Trophoblast cell (in vitro differentiated cells and primary cell): ENCODE data around the gene BTG1.
A peak's percentile ranks its signal among the peaks of the same experiment; 100 is the strongest.

Source experiments
- DNase-seq, 2 donors: peaks; one replicate each; pipeline ENCODE4 v3.0.0-alpha.2; 2016
- H2AFZ ChIP-seq: 2 replicates; pipeline ENCODE4 v1.6.1; 2013; ENCODE audit warnings: low read length, moderate library complexity, mild to moderate bottlenecking; ENCODE audit not compliant: insufficient read depth, poor library complexity
- H2AK5ac ChIP-seq: 2 replicates; pipeline ENCODE4 v1.6.1; 2013; ENCODE audit warnings: mild to moderate bottlenecking, low read length
- H2BK120ac ChIP-seq: 2 replicates; pipeline ENCODE4 v1.6.1; 2013; ENCODE audit warnings: low read length, mild to moderate bottlenecking, moderate library complexity; ENCODE audit not compliant: insufficient read depth, poor library complexity
- H2BK12ac ChIP-seq: 2 replicates; pipeline ENCODE4 v1.6.1; 2013; ENCODE audit warnings: mild to moderate bottlenecking, low read length, moderate library complexity
- H2BK5ac ChIP-seq: 2 replicates; pipeline ENCODE4 v1.6.1; 2013; ENCODE audit warnings: low read length, low read depth, moderate library complexity, mild to moderate bottlenecking; ENCODE audit not compliant: poor library complexity
- H3K14ac ChIP-seq: 2 replicates; pipeline ENCODE4 v1.6.1; 2013; ENCODE audit warnings: mild to moderate bottlenecking, low read length
- H3K18ac ChIP-seq: 2 replicates; pipeline ENCODE4 v1.6.1; 2013; ENCODE audit warnings: mild to moderate bottlenecking, low read length
- H3K23ac ChIP-seq: 2 replicates; pipeline ENCODE4 v1.6.1; 2013; ENCODE audit warnings: low read length
- H3K27ac ChIP-seq: 2 replicates; pipeline ENCODE4 v1.5.1; 2013; ENCODE audit warnings: low read depth, mild to moderate bottlenecking, inconsistent platforms, low read length, moderate library complexity
- H3K27me3 ChIP-seq: 2 replicates; pipeline ENCODE4 v1.6.1; 2013; ENCODE audit warnings: inconsistent platforms, mild to moderate bottlenecking, low read length, moderate library complexity; ENCODE audit not compliant: insufficient read depth
- H3K36me3 ChIP-seq, 2 experiments: 1 replicate in 1 of 2; 2 replicates in 1 of 2; pipeline ENCODE4 v1.6.1; 2013; ENCODE audit warnings: low read length in 2 of 2, mild to moderate bottlenecking in 2 of 2, moderate library complexity in 1 of 2; ENCODE audit not compliant: insufficient read depth in 2 of 2, control insufficient read depth in 1 of 2
- H3K4ac ChIP-seq: 2 replicates; pipeline ENCODE4 v1.6.1; 2013; ENCODE audit warnings: low read depth, mild to moderate bottlenecking, low read length, moderate library complexity
- H3K4me1 ChIP-seq, 2 experiments: 1 replicate in 1 of 2; 2 replicates in 1 of 2; pipeline ENCODE4 v1.6.1; 2013; ENCODE audit warnings: low read length in 2 of 2, mild to moderate bottlenecking in 2 of 2, moderate library complexity in 1 of 2; ENCODE audit not compliant: insufficient read depth in 2 of 2, control insufficient read depth in 1 of 2
- H3K4me2 ChIP-seq: 2 replicates; pipeline ENCODE4 v1.6.1; 2013; ENCODE audit warnings: inconsistent platforms, mild to moderate bottlenecking, low read length, moderate library complexity
- H3K4me3 ChIP-seq: 2 replicates; pipeline ENCODE4 v1.5.1; 2013; ENCODE audit warnings: mild to moderate bottlenecking, low read depth, low read length, inconsistent platforms
- H3K79me1 ChIP-seq: one replicate; pipeline ENCODE4 v1.6.1; 2013; ENCODE audit warnings: low read length
- H3K79me2 ChIP-seq: 2 replicates; pipeline ENCODE4 v1.6.1; 2013; ENCODE audit warnings: low read length, mild to moderate bottlenecking; ENCODE audit not compliant: control insufficient read depth, insufficient read depth, poor library complexity
- H3K9ac ChIP-seq: 2 replicates; pipeline ENCODE4 v1.6.1; 2013; ENCODE audit warnings: mild to moderate bottlenecking, low read length
- H3K9me3 ChIP-seq: 2 replicates; pipeline ENCODE4 v1.6.1; 2013; ENCODE audit warnings: low read depth, mild to moderate bottlenecking, control low read depth, inconsistent platforms, low read length; ENCODE audit not compliant: insufficient read depth
- H4K12ac ChIP-seq: 2 replicates; pipeline ENCODE4 v1.6.1; 2013; ENCODE audit warnings: low read depth, mild to moderate bottlenecking, low read length, moderate library complexity
- H4K8ac ChIP-seq: 2 replicates; pipeline ENCODE4 v1.6.1; 2013; ENCODE audit warnings: low read depth, mild to moderate bottlenecking, low read length, moderate library complexity
- H4K91ac ChIP-seq: one replicate; pipeline ENCODE4 v1.6.1; 2013; ENCODE audit warnings: low read depth, mild to moderate bottlenecking, low read length, moderate library complexity
- WGBS: extraction: QIAGEN DNeasy Blood & Tissue Kit; methylation state at CpG from one replicate; pipeline ENCODE4 v1.1.7; 2013; ENCODE audit warnings: missing lambda C conversion rate; ENCODE audit not compliant: insufficient read length, insufficient coverage; ENCODE audit errors: extremely low coverage; 5-methylcytosine and 5-hydroxymethylcytosine counted together

Gene BTG1

GRCh38 chr12:92142251-92142926 is 3.3 kb downstream of the BTG1 start:
- no peak overlapping the region for H3K4ac ChIP-seq
- H3K4me1 ChIP-seq, result no peaks in the 10 kb centered on the region
- no CpG with 5 or more reads among the region's 5 CpGs for WGBS
- no peak overlapping the region for H2BK12ac ChIP-seq
- H4K12ac ChIP-seq, result no peak overlapping the region
- no peak overlapping the region for H4K8ac ChIP-seq
- no peak overlapping the region for H3K18ac ChIP-seq
- H3K4me2 ChIP-seq, result peak overlapping the region; percentile 13
- peaks cover 10% of the 10 kb centered on the region for H3K79me2 ChIP-seq
- H2AFZ ChIP-seq, result no peak overlapping the region
- no peak overlapping the region for H3K27ac ChIP-seq
- no peak overlapping the region for H2BK5ac ChIP-seq
- H3K79me1 ChIP-seq, result peaks cover 13% of the 10 kb centered on the region
- no peak overlapping the region for H2AK5ac ChIP-seq
- no peak overlapping the region for H3K14ac ChIP-seq
- DNase-seq, result no peak
- H2BK120ac ChIP-seq, result no peak overlapping the region
- no peak overlapping the region for H3K23ac ChIP-seq
- no peaks in the 10 kb centered on the region for H3K9me3 ChIP-seq
- H3K27me3 ChIP-seq, result no peaks in the 10 kb centered on the region
- no peak overlapping the region for H3K4me3 ChIP-seq
- no peak overlapping the region for H4K91ac ChIP-seq
- H3K36me3 ChIP-seq, result peaks cover 0 to 2% of the 10 kb centered on the region in 2 experiments
- H3K9ac ChIP-seq, result no peak overlapping the region

GRCh38 chr12:92141591-92142121 is 4.0 kb downstream of the BTG1 start:
- no peak overlapping the region for H4K12ac ChIP-seq
- peaks cover 0 to 2% of the 10 kb centered on the region in 2 experiments for H3K36me3 ChIP-seq
- no peak overlapping the region for H3K27ac ChIP-seq
- no peak overlapping the region for H3K4me3 ChIP-seq
- H3K79me2 ChIP-seq, result peaks cover 10% of the 10 kb centered on the region
- no peaks in the 10 kb centered on the region for H3K4me1 ChIP-seq
- no peak overlapping the region for H4K8ac ChIP-seq
- DNase-seq, result no peak
- H3K9me3 ChIP-seq, result no peaks in the 10 kb centered on the region
- peaks cover 13% of the 10 kb centered on the region for H3K79me1 ChIP-seq
- H3K4me2 ChIP-seq, result peak overlapping the region; percentile 34
- H2BK12ac ChIP-seq, result no peak overlapping the region
- no peaks in the 10 kb centered on the region for H3K27me3 ChIP-seq
- H2BK120ac ChIP-seq, result no peak overlapping the region
- H3K4ac ChIP-seq, result no peak overlapping the region
- no peak overlapping the region for H3K14ac ChIP-seq
- H3K18ac ChIP-seq, result no peak overlapping the region
- no peak overlapping the region for H2AK5ac ChIP-seq
- H2AFZ ChIP-seq, result no peak overlapping the region
- no peak overlapping the region for H2BK5ac ChIP-seq
- H3K9ac ChIP-seq, result no peak overlapping the region
- H4K91ac ChIP-seq, result no peak overlapping the region
- no CpG with 5 or more reads among the region's 3 CpGs for WGBS
- H3K23ac ChIP-seq, result no peak overlapping the region

GRCh38 chr12:92140896-92141536 is 4.6 kb downstream of the BTG1 start:
- Histone ChIP-seq H3K9me3 (no peaks in the 10 kb centered on the region), H3K36me3 (peaks cover 0 to 2% of the 10 kb centered on the region in 2 experiments), H3K9ac (no peak overlapping the region), H4K91ac (no peak overlapping the region), H2BK5ac (no peak overlapping the region), H3K4ac (peak overlapping the region; percentile 80), H3K23ac (no peak overlapping the region), H3K27me3 (no peaks in the 10 kb centered on the region), H4K12ac (no peak overlapping the region), H3K14ac (no peak overlapping the region), H3K4me1 (no peaks in the 10 kb centered on the region), H2BK120ac (no peak overlapping the region), H2AFZ (no peak overlapping the region), H3K4me2 (peak overlapping the region; percentile 51), H3K4me3 (no peak overlapping the region), H2AK5ac (no peak overlapping the region), H2BK12ac (no peak overlapping the region), H4K8ac (no peak overlapping the region), H3K18ac (no peak overlapping the region), H3K79me2 (peaks cover 8% of the 10 kb centered on the region), H3K79me1 (peaks cover 8% of the 10 kb centered on the region), H3K27ac (no peak overlapping the region)
- no CpG with 5 or more reads among the region's 4 CpGs for WGBS
- DNase-seq, result no peak

GRCh38 chr12:92140156-92140555 is 5.5 kb downstream of the BTG1 start:
- no peak overlapping the region for H3K9ac ChIP-seq
- H3K27ac ChIP-seq, result no peak overlapping the region
- no peak overlapping the region for H4K8ac ChIP-seq
- no peak overlapping the region for H2BK120ac ChIP-seq
- no peak overlapping the region for H3K23ac ChIP-seq
- no peak overlapping the region for H3K18ac ChIP-seq
- H3K4me2 ChIP-seq, result peak overlapping the region; percentile 53
- peaks cover 7% of the 10 kb centered on the region for H3K79me1 ChIP-seq
- peaks cover 6% of the 10 kb centered on the region for H3K79me2 ChIP-seq
- no peak overlapping the region for H4K12ac ChIP-seq
- H3K4me1 ChIP-seq, result no peaks in the 10 kb centered on the region
- H4K91ac ChIP-seq, result no peak overlapping the region
- H3K36me3 ChIP-seq, result peaks cover 0 to 2% of the 10 kb centered on the region in 2 experiments
- H3K4ac ChIP-seq, result no peak overlapping the region
- no peak for DNase-seq
- H2AFZ ChIP-seq, result no peak overlapping the region
- H2BK12ac ChIP-seq, result no peak overlapping the region
- no peaks in the 10 kb centered on the region for H3K27me3 ChIP-seq
- no CpG with 5 or more reads among the region's 2 CpGs for WGBS
- no peaks in the 10 kb centered on the region for H3K9me3 ChIP-seq
- no peak overlapping the region for H3K4me3 ChIP-seq
- no peak overlapping the region for H3K14ac ChIP-seq
- no peak overlapping the region for H2AK5ac ChIP-seq
- no peak overlapping the region for H2BK5ac ChIP-seq
